ENCODE results near the gene LYZL1.

LYZL1 gene

DNA sequence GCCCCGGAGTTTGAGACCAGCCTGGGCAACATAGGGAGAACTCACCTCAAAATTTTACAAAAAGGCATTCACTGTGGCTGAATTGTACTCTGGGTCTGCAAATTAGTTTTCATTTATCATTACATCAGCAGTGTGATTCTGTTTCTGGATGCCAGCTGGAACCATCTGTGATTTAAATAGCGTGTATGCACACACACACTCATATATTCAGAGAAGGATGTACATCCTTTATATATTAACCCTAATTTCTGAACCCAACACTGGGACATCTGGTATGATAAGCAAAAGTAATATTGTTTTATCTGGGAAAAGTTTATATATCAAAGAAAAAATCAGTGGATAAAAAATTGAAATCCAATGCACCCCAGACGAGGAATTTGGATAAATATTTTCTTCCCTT, 33.8 kb upstream of the LYZL1 start:
- no peak overlapping the region for H2BK5ac ChIP-seq (ENCODE audit: low read depth, low read length, poor library complexity, severe bottlenecking)
- no peak overlapping the region for H2BK15ac ChIP-seq (ENCODE audit: low read depth, poor library complexity, severe bottlenecking)
- no peak for DNase-seq
- H3K27me3 ChIP-seq (ENCODE audit: control insufficient read depth in 1 of 2, insufficient read depth in 1 of 2, low read length in 2 of 2) = peaks cover 22 to 23% of the 10 kb centered on the region in 2 experiments
- no peak overlapping the region for H3K4me3 ChIP-seq (ENCODE audit: insufficient read depth in 1 of 2, low read depth in 1 of 2, low read length in 2 of 2)
- peak overlapping the region in 1 of 2 experiments; percentile 74 for H3K18ac ChIP-seq (ENCODE audit: low read depth in 1 of 2, low read length in 2 of 2)
- H3K36me3 ChIP-seq (ENCODE audit: control insufficient read depth in 1 of 2, insufficient read depth in 2 of 2, low read depth in 1 of 2, low read length in 2 of 2) = no peaks in the 10 kb centered on the region
- peak overlapping the region in 1 of 2 experiments; percentile 78 for H3K4ac ChIP-seq (ENCODE audit: low read depth in 1 of 2, low read length in 2 of 2)
- peak overlapping the region; percentile 73 for H4K8ac ChIP-seq (ENCODE audit: low read length)
- 33% methylated on average over 1 of the region's 3 CpGs for WGBS
- H2BK120ac ChIP-seq (ENCODE audit: low read depth, low read length) = peak overlapping the region; percentile 77
- no peak overlapping the region for H3K23ac ChIP-seq (ENCODE audit: low read length in 2 of 2)
- no peak overlapping the region for H2AFZ ChIP-seq (ENCODE audit: low read depth, low read length)
- H3K9me3 ChIP-seq (ENCODE audit: control insufficient read depth, low read length) = peaks cover 4% of the 10 kb centered on the region
- peak overlapping the region; percentile 69 to 94 for H2BK12ac ChIP-seq (ENCODE audit: low read length in 2 of 2)
- H3K27ac ChIP-seq (ENCODE audit: low read length, poor library complexity, severe bottlenecking) = no peak overlapping the region
- peaks cover 9% of the 10 kb centered on the region for H3K4me1 ChIP-seq (ENCODE audit: control insufficient read depth, insufficient read depth, low read depth, low read length)
- H4K91ac ChIP-seq (ENCODE audit: low read length) = peak overlapping the region; percentile 88
- no peak overlapping the region for H2AK5ac ChIP-seq (ENCODE audit: low read length, severe bottlenecking)
- no peak overlapping the region for H3K4me2 ChIP-seq (ENCODE audit: low read length, poor library complexity, severe bottlenecking)
- H3K9ac ChIP-seq (ENCODE audit: low read length) = no peak overlapping the region
- no peaks in the 10 kb centered on the region for H3K79me1 ChIP-seq (replicated peaks; ENCODE audit: low read length, poor library complexity, severe bottlenecking)
- no peak overlapping the region for H3K14ac ChIP-seq (ENCODE audit: low read length in 2 of 2)

DNA sequence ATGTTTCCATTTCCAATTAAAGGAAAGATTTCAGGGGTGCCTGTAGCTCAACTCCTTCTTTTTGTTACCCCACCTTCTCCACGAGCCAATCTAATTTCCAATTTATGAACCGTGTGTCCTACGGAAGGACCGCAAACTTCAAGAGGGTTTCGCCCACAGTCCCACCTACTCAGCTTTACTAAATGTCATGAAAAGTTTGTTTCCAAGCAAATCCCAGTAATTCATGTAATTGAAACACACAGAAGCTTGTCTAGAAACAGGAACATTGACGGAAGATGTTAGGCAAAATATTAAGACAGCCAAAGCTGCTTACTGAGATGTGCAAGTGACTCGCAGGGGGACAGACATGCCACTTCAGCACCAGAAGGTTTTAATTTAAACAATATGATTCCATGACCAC, 32.9 kb upstream of the LYZL1 start:
- no peak overlapping the region for H3K9ac ChIP-seq (ENCODE audit: low read length)
- peaks cover 4% of the 10 kb centered on the region for H3K9me3 ChIP-seq (ENCODE audit: control insufficient read depth, low read length)
- peak overlapping the region in 1 of 2 experiments; percentile 59 for H2BK12ac ChIP-seq (ENCODE audit: low read length in 2 of 2)
- H2BK5ac ChIP-seq (ENCODE audit: low read depth, low read length, poor library complexity, severe bottlenecking) = no peak overlapping the region
- peak overlapping the region; percentile 74 to 88 for H3K18ac ChIP-seq (ENCODE audit: low read depth in 1 of 2, low read length in 2 of 2)
- no peak for DNase-seq
- no peak overlapping the region for H3K4me3 ChIP-seq (ENCODE audit: insufficient read depth in 1 of 2, low read depth in 1 of 2, low read length in 2 of 2)
- no peak overlapping the region for H3K4me2 ChIP-seq (ENCODE audit: low read length, poor library complexity, severe bottlenecking)
- peaks cover 13 to 15% of the 10 kb centered on the region in 2 experiments for H3K27me3 ChIP-seq (ENCODE audit: control insufficient read depth in 1 of 2, insufficient read depth in 1 of 2, low read length in 2 of 2)
- no peaks in the 10 kb centered on the region for H3K79me1 ChIP-seq (replicated peaks; ENCODE audit: low read length, poor library complexity, severe bottlenecking)
- peak overlapping the region; percentile 2 for H2BK120ac ChIP-seq (ENCODE audit: low read depth, low read length)
- H3K23ac ChIP-seq (ENCODE audit: low read length in 2 of 2) = no peak overlapping the region
- no peaks in the 10 kb centered on the region for H3K36me3 ChIP-seq (ENCODE audit: control insufficient read depth in 1 of 2, insufficient read depth in 2 of 2, low read depth in 1 of 2, low read length in 2 of 2)
- peak overlapping the region; percentile 87 for H2AK5ac ChIP-seq (ENCODE audit: low read length, severe bottlenecking)
- H2AFZ ChIP-seq (ENCODE audit: low read depth, low read length) = no peak overlapping the region
- H3K14ac ChIP-seq (ENCODE audit: low read length in 2 of 2) = no peak overlapping the region
- no peak overlapping the region for H3K27ac ChIP-seq (ENCODE audit: low read length, poor library complexity, severe bottlenecking)
- WGBS = 77% methylated on average over 7 of the region's 7 CpGs
- peaks cover 9% of the 10 kb centered on the region for H3K4me1 ChIP-seq (ENCODE audit: control insufficient read depth, insufficient read depth, low read depth, low read length)
- peak overlapping the region; percentile 32 for H4K8ac ChIP-seq (ENCODE audit: low read length)
- no peak overlapping the region for H2BK15ac ChIP-seq (ENCODE audit: low read depth, poor library complexity, severe bottlenecking)
- H4K91ac ChIP-seq (ENCODE audit: low read length) = peak overlapping the region; percentile 66
- H3K4ac ChIP-seq (ENCODE audit: low read depth in 1 of 2, low read length in 2 of 2) = peak overlapping the region in 1 of 2 experiments; percentile 27

DNA sequence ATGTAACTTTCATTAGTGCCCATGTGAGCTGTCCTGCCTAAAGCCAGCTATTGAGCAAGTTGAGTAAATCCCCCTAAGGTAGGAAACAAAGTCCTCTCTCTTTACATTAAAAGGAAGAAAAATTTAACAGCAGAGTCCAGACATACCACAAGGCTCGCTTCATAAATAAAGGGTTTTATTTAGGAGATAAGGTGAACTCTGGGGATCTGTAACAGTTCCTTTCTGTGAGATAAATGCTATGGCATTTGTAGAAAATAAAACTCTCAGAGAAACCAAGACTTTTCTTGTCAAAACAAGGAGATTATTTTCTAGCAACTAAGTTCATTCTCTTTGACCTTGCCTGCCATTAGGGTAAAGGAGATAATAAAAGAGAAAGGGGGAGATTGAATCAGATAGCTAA, 32.3 kb upstream of the LYZL1 start:
- H3K4me3 ChIP-seq (ENCODE audit: insufficient read depth in 1 of 2, low read depth in 1 of 2, low read length in 2 of 2) = peak overlapping the region in 1 of 2 experiments; percentile 16
- WGBS = no CpG with 5 or more reads among the region's 1 CpG
- H3K4me1 ChIP-seq (ENCODE audit: control insufficient read depth, insufficient read depth, low read depth, low read length) = peaks cover 9% of the 10 kb centered on the region
- no peak overlapping the region for H3K23ac ChIP-seq (ENCODE audit: low read length in 2 of 2)
- no peaks in the 10 kb centered on the region for H3K79me1 ChIP-seq (replicated peaks; ENCODE audit: low read length, poor library complexity, severe bottlenecking)
- no peak overlapping the region for H2BK12ac ChIP-seq (ENCODE audit: low read length in 2 of 2)
- H3K9me3 ChIP-seq (ENCODE audit: control insufficient read depth, low read length) = peaks cover 4% of the 10 kb centered on the region
- H2AFZ ChIP-seq (ENCODE audit: low read depth, low read length) = no peak overlapping the region
- no peak overlapping the region for H3K4me2 ChIP-seq (ENCODE audit: low read length, poor library complexity, severe bottlenecking)
- H3K9ac ChIP-seq (ENCODE audit: low read length) = peak overlapping the region; percentile 45
- H3K4ac ChIP-seq (ENCODE audit: low read depth in 1 of 2, low read length in 2 of 2) = no peak overlapping the region
- no peak overlapping the region for H4K8ac ChIP-seq (ENCODE audit: low read length)
- H3K27ac ChIP-seq (ENCODE audit: low read length, poor library complexity, severe bottlenecking) = no peak overlapping the region
- H2BK15ac ChIP-seq (ENCODE audit: low read depth, poor library complexity, severe bottlenecking) = no peak overlapping the region
- H3K18ac ChIP-seq (ENCODE audit: low read depth in 1 of 2, low read length in 2 of 2) = no peak overlapping the region
- H2BK5ac ChIP-seq (ENCODE audit: low read depth, low read length, poor library complexity, severe bottlenecking) = no peak overlapping the region
- no peak overlapping the region for H2BK120ac ChIP-seq (ENCODE audit: low read depth, low read length)
- no peak overlapping the region for H3K14ac ChIP-seq (ENCODE audit: low read length in 2 of 2)
- no peak overlapping the region for H4K91ac ChIP-seq (ENCODE audit: low read length)
- no peaks in the 10 kb centered on the region for H3K36me3 ChIP-seq (ENCODE audit: control insufficient read depth in 1 of 2, insufficient read depth in 2 of 2, low read depth in 1 of 2, low read length in 2 of 2)
- H2AK5ac ChIP-seq (ENCODE audit: low read length, severe bottlenecking) = no peak overlapping the region
- DNase-seq = peak; percentile 64
- H3K27me3 ChIP-seq (ENCODE audit: control insufficient read depth in 1 of 2, insufficient read depth in 1 of 2, low read length in 2 of 2) = peaks cover 7 to 15% of the 10 kb centered on the region in 2 experiments

DNA sequence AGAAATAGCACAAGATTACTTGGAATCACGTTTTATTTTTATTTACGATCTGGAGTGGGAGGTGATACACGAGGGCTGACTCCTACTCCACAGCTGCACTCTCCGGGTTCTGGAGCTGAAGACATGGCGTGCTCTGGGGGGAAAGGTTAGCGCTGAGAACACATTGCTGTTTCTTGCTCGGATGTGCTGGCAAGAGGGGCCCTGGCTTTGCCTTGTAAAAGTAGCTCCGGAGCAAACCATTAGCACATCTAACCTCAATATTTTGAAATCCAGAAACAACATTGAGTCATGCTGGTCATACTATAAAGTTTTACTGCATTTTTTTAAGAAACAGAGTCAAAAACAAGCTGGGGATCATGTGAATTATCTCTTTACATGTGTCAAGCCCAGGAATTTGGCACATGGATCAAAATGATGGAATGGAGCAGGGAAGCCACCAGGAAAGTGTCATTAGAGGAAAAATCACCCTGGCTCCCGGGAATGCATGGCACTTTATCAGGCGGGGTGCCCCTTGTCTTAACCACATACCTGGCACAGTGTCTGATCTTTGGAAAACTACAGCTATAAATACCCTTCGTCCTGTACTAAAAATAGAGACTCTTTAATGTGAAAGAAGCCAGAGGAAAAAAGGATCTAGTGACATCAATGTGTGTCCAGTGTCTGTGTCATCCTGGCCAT, 31.6 kb upstream of the LYZL1 start:
- Histone ChIP-seq H2AFZ (ENCODE audit: low read depth, low read length) (no peak overlapping the region), H2BK5ac (ENCODE audit: low read depth, low read length, poor library complexity, severe bottlenecking) (no peak overlapping the region), H3K9ac (ENCODE audit: low read length) (peak overlapping the region; percentile 45), H2BK12ac (ENCODE audit: low read length in 2 of 2) (peak overlapping the region; percentile 6 to 63), H3K14ac (ENCODE audit: low read length in 2 of 2) (no peak overlapping the region), H3K27ac (ENCODE audit: low read length, poor library complexity, severe bottlenecking) (peak overlapping the region; percentile 29), H3K18ac (ENCODE audit: low read depth in 1 of 2, low read length in 2 of 2) (no peak overlapping the region), H3K23ac (ENCODE audit: low read length in 2 of 2) (no peak overlapping the region), H2BK120ac (ENCODE audit: low read depth, low read length) (no peak overlapping the region), H2BK15ac (ENCODE audit: low read depth, poor library complexity, severe bottlenecking) (no peak overlapping the region), H3K4me1 (ENCODE audit: control insufficient read depth, insufficient read depth, low read depth, low read length) (peaks cover 9% of the 10 kb centered on the region), H4K91ac (ENCODE audit: low read length) (peak overlapping the region; percentile 54), H3K4me3 (ENCODE audit: insufficient read depth in 1 of 2, low read depth in 1 of 2, low read length in 2 of 2) (no peak overlapping the region), H4K8ac (ENCODE audit: low read length) (no peak overlapping the region), H3K9me3 (ENCODE audit: control insufficient read depth, low read length) (peaks cover 4% of the 10 kb centered on the region), H3K36me3 (ENCODE audit: control insufficient read depth in 1 of 2, insufficient read depth in 2 of 2, low read depth in 1 of 2, low read length in 2 of 2) (no peaks in the 10 kb centered on the region), H3K27me3 (ENCODE audit: control insufficient read depth in 1 of 2, insufficient read depth in 1 of 2, low read length in 2 of 2) (peaks cover 6 to 15% of the 10 kb centered on the region in 2 experiments), H3K4ac (ENCODE audit: low read depth in 1 of 2, low read length in 2 of 2) (no peak overlapping the region), H2AK5ac (ENCODE audit: low read length, severe bottlenecking) (no peak overlapping the region), H3K79me1 (replicated peaks; ENCODE audit: low read length, poor library complexity, severe bottlenecking) (no peaks in the 10 kb centered on the region), H3K4me2 (ENCODE audit: low read length, poor library complexity, severe bottlenecking) (peak overlapping the region; percentile 42)
- WGBS = 17% methylated on average over 7 of the region's 11 CpGs
- DNase-seq = peak; percentile 99

Data from mesenchymal stem cell (in vitro differentiated cells and primary cell).